SK-N-MC (cell line): ENCODE results near the gene HDAC4.

ENCODE experiments used
- EZH2 ChIP-seq: fragments of 200-600 bp; sonication (generic); IDR thresholded peaks from one replicate; pipeline ENCODE4 v1.6.1; 2017; ENCODE audit warnings: antibody characterized with exemption
- FOXP2 ChIP-seq: optimal IDR thresholded peaks from 2 replicates; pipeline ENCODE3; 2011; ENCODE audit warnings: mild to moderate bottlenecking, moderate library complexity; ENCODE audit not compliant: insufficient read depth; ENCODE audit errors: extremely low read length, control extremely low read depth
- POLR2AphosphoS5 ChIP-seq: IDR thresholded peaks from 2 replicates; pipeline ENCODE4 v1.6.1; 2012; ENCODE audit warnings: mild to moderate bottlenecking, low read depth, low read length, borderline replicate concordance

- TF ChIP-seq POLR2AphosphoS5 (no peak), EZH2 (no peak), FOXP2 (no peak)
Observed at GRCh38 chr2:239047420-239047819, 353.4 kb downstream of the HDAC4 start.
